Measurements from ENCODE around the gene CCDC197. TPM values are rescaled to one million over a fixed set of nuclear protein-coding genes. Genes with fewer than 3 reads are reported as not detected.

Gene CCDC197
- not detected in 2 replicates for total RNA-seq

GRCh38 chr14:93997082-93997481, at the start of gene CCDC197:
Gene CCDC197, plus strand, starts transcription at chr14:93997301. Its CDS starts 831 bp downstream, at chr14:93998132.

GRCh38 chr14:93976477-93977057, 20.5 kb upstream of the CCDC197 start, which contains the start of gene ASB2:
Gene ASB2, minus strand, starts transcription at chr14:93976570. Its CDS starts 12,031 bp downstream, at chr14:93964539.

GRCh38 chr14:94026173-94026888, 29.2 kb downstream of the CCDC197 start, which contains the start of gene OTUB2:
Gene OTUB2, plus strand, starts transcription at chr14:94026340. Its CDS starts 198 bp downstream, at chr14:94026538.

Other genes starting within 250 kb of the CCDC197 start
- not detected in 2 replicates for gene PRIMA1, start 208.8 kb upstream of the CCDC197 start, total RNA-seq
- gene FAM181A, start 70.0 kb upstream of the CCDC197 start, total RNA-seq = not detected in 2 replicates
- not detected in 2 replicates for gene ASB2, start 20.7 kb upstream of the CCDC197 start, total RNA-seq
- 0.76 and 0.97 TPM in 2 replicates for gene OTUB2, start 29.0 kb downstream of the CCDC197 start, total RNA-seq
- gene DDX24, start 83.9 kb downstream of the CCDC197 start, total RNA-seq = 96.1 and 108 TPM in 2 replicates
- gene IFI27L1, start 84.0 kb downstream of the CCDC197 start, total RNA-seq = 14.9 and 27.1 TPM in 2 replicates
- gene IFI27, start 113.4 kb downstream of the CCDC197 start, total RNA-seq = 748 and 4,526 TPM in 2 replicates
- 84.1 and 85.7 TPM in 2 replicates for gene IFI27L2, start 132.3 kb downstream of the CCDC197 start, total RNA-seq
- gene PPP4R4, start 177.0 kb downstream of the CCDC197 start, total RNA-seq = under 0.01 TPM in 2 replicates

All from epithelial cell of umbilical artery (primary cell).